HG02973 (cell line): ENCODE measurements around the gene SLC30A3.

Source experiments
- ATAC-seq: cut with Tn5 transposase; IDR thresholded peaks from one replicate; pipeline ENCODE4 v1.9.1; 2021; ENCODE audit warnings: moderate library complexity; ENCODE audit not compliant: unreplicated experiment

SLC30A3 gene

GRCh38 chr2:27208486-27209050 is 54.3 kb downstream of the SLC30A3 start:
- no peak for ATAC-seq

- ATAC-seq: no peak
Observed at GRCh38 chr2:27206346-27206745, 56.5 kb downstream of the SLC30A3 start.

- no peak for ATAC-seq
Observed at GRCh38 chr2:27205206-27205605, 57.6 kb downstream of the SLC30A3 start.

GRCh38 chr2:27204566-27204965 is 58.3 kb downstream of the SLC30A3 start:
- ATAC-seq: no peak

- ATAC-seq: no peak
Observed at GRCh38 chr2:27203741-27204140, 59.1 kb downstream of the SLC30A3 start.
